ENCODE results near the gene NRAP.

DNA sequence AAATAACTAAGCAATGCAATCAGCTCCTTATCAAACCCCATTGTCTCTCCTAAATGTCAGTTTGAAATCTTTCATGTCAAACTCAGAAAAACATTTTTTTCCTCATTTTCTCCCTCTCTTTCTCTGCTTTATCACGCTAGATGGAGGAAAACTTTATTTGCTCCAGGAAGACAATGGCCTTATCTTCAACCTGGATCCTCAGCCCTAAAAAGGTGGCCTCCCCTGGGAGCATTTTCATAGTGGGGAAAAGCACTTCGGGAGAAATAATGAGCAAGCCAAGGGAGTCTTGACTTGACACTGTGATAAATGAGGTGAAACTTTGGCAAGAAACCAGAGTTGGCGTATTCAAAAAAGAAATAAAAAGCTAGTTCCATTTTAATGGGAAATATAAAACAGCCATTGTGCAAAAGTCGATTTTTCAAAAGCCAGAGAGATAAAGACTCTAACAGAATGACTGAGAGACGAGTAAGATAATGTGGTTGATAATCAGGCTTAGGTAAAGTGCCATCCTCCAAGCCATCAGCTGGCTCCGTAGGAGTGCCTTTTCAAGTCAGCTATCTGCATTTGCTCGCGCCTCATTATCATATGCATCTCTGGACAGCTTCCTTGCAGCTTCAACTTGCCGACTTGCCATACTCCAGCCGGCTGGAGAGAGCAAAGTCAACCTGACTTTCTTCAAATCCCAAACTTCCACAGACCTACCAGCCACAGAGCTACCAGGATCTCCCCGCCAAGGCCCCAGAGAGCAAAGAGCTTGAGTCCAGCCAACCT, 91.1 kb downstream of the NRAP start:
- TF ChIP-seq POLR2AphosphoS5 (IDR thresholded peaks at IDR 0.05; ENCODE audit: low read depth, low read length) (no peak), SIN3A (IDR thresholded peaks at IDR 0.05; ENCODE audit: borderline replicate concordance, insufficient read depth, low read depth, low read length) (no peak)
- TF ChIP-seq, protein P1, sequence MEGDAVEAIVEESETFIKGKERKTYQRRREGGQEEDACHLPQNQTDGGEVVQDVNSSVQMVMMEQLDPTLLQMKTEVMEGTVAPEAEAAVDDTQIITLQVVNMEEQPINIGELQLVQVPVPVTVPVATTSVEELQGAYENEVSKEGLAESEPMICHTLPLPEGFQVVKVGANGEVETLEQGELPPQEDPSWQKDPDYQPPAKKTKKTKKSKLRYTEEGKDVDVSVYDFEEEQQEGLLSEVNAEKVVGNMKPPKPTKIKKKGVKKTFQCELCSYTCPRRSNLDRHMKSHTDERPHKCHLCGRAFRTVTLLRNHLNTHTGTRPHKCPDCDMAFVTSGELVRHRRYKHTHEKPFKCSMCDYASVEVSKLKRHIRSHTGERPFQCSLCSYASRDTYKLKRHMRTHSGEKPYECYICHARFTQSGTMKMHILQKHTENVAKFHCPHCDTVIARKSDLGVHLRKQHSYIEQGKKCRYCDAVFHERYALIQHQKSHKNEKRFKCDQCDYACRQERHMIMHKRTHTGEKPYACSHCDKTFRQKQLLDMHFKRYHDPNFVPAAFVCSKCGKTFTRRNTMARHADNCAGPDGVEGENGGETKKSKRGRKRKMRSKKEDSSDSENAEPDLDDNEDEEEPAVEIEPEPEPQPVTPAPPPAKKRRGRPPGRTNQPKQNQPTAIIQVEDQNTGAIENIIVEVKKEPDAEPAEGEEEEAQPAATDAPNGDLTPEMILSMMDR (IDR thresholded peaks at IDR 0.05), result no peak

Data from Panc1 (cell line).